Keratinocyte (primary cell): ENCODE data around the gene SLC27A2. TPM values are rescaled to one million over a fixed set of nuclear protein-coding genes. Genes with fewer than 3 reads are reported as not detected.

Source experiments
- DNase-seq: peaks from one replicate; pipeline ENCODE4 v3.0.0-alpha.2; 2011; ENCODE audit warnings: low read depth, missing footprints, low spot score
- FAIRE-seq: peaks from 2 replicates; lab custom pipeline; 2011; peaks lifted over from hg19 to GRCh38; lab: Jason Lieb, UNC
- H2AFZ ChIP-seq: 2 replicates; pipeline ENCODE4 v1.6.0; 2012; ENCODE audit warnings: low read length, control low read depth, inconsistent platforms; ENCODE audit not compliant: control insufficient read depth
- H3K27ac ChIP-seq: 2 replicates; pipeline ENCODE4 v1.5.1; 2011; ENCODE audit warnings: low read length; ENCODE audit not compliant: control insufficient read depth, insufficient read depth
- H3K27me3 ChIP-seq: 3 replicates; pipeline ENCODE4 v1.6.0; 2011; ENCODE audit warnings: low read length; ENCODE audit not compliant: control insufficient read depth, insufficient read depth; ENCODE audit errors: extremely low read depth
- H3K36me3 ChIP-seq, 2 experiments: 2 replicates in 1 of 2; 3 replicates in 1 of 2; pipeline ENCODE4 v1.5.1; 2011; ENCODE audit warnings: low read length in 2 of 2, mild to moderate bottlenecking in 1 of 2; ENCODE audit not compliant: control insufficient read depth in 2 of 2, insufficient read depth in 2 of 2; ENCODE audit errors: extremely low read depth in 1 of 2
- H3K4me1 ChIP-seq: 3 replicates; pipeline ENCODE4 v1.5.1; 2011; ENCODE audit warnings: low read length; ENCODE audit not compliant: control insufficient read depth, insufficient read depth; ENCODE audit errors: extremely low read depth
- H3K4me2 ChIP-seq: 3 replicates; pipeline ENCODE4 v1.6.0; 2011; ENCODE audit warnings: low read depth, low read length; ENCODE audit not compliant: control insufficient read depth, insufficient read depth; ENCODE audit errors: extremely low read depth
- H3K4me3 ChIP-seq, 3 experiments: fragments of 200-600 bp in 1 of 3; sonication (generic) in 1 of 3; 2 replicates in 2 of 3; 3 replicates in 1 of 3; pipeline ENCODE4 v1.5.1; 2011 to 2016; ENCODE audit warnings: low read length in 3 of 3, mild to moderate bottlenecking in 3 of 3, control low read depth in 2 of 3, inconsistent platforms in 1 of 3, low read depth in 1 of 3, mixed read lengths in 1 of 3, mixed run types in 1 of 3, moderate library complexity in 1 of 3; ENCODE audit not compliant: control insufficient read depth in 2 of 3, insufficient read depth in 2 of 3; ENCODE audit errors: extremely low read depth in 1 of 3
- H3K79me2 ChIP-seq: 2 replicates; pipeline ENCODE4 v1.6.0; 2012; ENCODE audit warnings: low read length; ENCODE audit not compliant: control insufficient read depth, insufficient read depth
- H3K9ac ChIP-seq: 3 replicates; pipeline ENCODE4 v1.6.0; 2011; ENCODE audit warnings: low read length; ENCODE audit not compliant: control insufficient read depth, insufficient read depth; ENCODE audit errors: extremely low read depth
- H3K9me1 ChIP-seq: 3 replicates; pipeline ENCODE4 v1.6.0; 2011; ENCODE audit warnings: low read length; ENCODE audit not compliant: control insufficient read depth, insufficient read depth; ENCODE audit errors: extremely low read depth
- H3K9me3 ChIP-seq: 2 replicates; pipeline ENCODE4 v1.5.1; 2012; ENCODE audit warnings: low read depth, low read length; ENCODE audit not compliant: control insufficient read depth
- H4K20me1 ChIP-seq: 3 replicates; pipeline ENCODE4 v1.6.0; 2011; ENCODE audit warnings: low read length; ENCODE audit not compliant: control insufficient read depth, insufficient read depth; ENCODE audit errors: extremely low read depth
- EZH2 ChIP-seq: IDR thresholded peaks from one replicate; pipeline ENCODE4 v1.6.1; 2012; ENCODE audit warnings: inconsistent platforms, mild to moderate bottlenecking, low read length, moderate library complexity
- dilution Hi-C: fragments of 300-500 bp; cut with MboI; formaldehyde crosslinking; loops from one replicate; pipeline ENCODE4 v1.7.0; 2020; ENCODE audit warnings: low sequenced_read_pairs; ENCODE audit not compliant: extremely low pct_ligation_motif_present
- polyA plus RNA-seq, 5 experiments: library from polyadenylated mRNA; depleted of rRNA in 3 of 5; stranded (reverse) in 3 of 5; stranded (forward) in 1 of 5; unstranded in 1 of 5; fragments of >200 nt; gene quantifications; 1 replicate in 1 of 5; 2 replicates in 3 of 5; 3 replicates in 1 of 5; pipeline versions ENCODE4 v1.2.1 to v1.2.3, GENCODE V29; 2011 to 2012; ENCODE audit warnings: missing spikeins in 2 of 5, low read depth in 1 of 5, low replicate concordance in 1 of 5
- TF ChIP-seq, protein P1 (sequence below), 3 experiments: IDR thresholded peaks in 1 of 3; conservative IDR thresholded peaks in 1 of 3; optimal IDR thresholded peaks in 1 of 3; 2 replicates in 2 of 3; 3 replicates in 1 of 3; pipeline versions ENCODE3 to v1.5.1; 2011; ENCODE audit warnings: low read length in 3 of 3, mild to moderate bottlenecking in 3 of 3, moderate library complexity in 2 of 3, control low read depth in 1 of 3, inconsistent platforms in 1 of 3; ENCODE audit not compliant: insufficient read depth in 2 of 3; ENCODE audit errors: extremely low read depth in 1 of 3

The SLC27A2 gene
- polyA plus RNA-seq, 1 donor (not counting 4 experiments of a cell fraction or from before 2014, with no cell fraction given): 0.34 TPM

DNA sequence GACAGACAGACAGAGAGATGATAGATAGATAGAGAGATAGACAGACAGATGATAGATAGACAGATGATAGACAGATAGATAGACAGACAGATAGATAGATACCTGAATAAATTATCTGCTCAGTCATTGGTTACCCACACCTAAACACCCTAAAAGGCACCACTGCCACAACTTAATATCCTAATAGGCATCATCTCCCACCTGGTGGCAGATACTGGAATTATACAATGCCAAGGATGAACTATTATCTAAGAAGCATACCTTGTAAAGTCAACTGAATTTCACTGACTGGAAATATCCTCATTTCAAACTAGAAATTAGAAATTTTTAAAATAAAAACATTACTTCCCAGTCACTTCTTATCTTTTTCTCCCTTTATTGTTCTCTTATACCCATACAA, 43.6 kb upstream of the SLC27A2 start:
- TF ChIP-seq, protein P1, sequence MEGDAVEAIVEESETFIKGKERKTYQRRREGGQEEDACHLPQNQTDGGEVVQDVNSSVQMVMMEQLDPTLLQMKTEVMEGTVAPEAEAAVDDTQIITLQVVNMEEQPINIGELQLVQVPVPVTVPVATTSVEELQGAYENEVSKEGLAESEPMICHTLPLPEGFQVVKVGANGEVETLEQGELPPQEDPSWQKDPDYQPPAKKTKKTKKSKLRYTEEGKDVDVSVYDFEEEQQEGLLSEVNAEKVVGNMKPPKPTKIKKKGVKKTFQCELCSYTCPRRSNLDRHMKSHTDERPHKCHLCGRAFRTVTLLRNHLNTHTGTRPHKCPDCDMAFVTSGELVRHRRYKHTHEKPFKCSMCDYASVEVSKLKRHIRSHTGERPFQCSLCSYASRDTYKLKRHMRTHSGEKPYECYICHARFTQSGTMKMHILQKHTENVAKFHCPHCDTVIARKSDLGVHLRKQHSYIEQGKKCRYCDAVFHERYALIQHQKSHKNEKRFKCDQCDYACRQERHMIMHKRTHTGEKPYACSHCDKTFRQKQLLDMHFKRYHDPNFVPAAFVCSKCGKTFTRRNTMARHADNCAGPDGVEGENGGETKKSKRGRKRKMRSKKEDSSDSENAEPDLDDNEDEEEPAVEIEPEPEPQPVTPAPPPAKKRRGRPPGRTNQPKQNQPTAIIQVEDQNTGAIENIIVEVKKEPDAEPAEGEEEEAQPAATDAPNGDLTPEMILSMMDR (optimal IDR thresholded peaks at IDR 0.05 in 1 of 3, IDR thresholded peaks at IDR 0.05 in 1 of 3, conservative IDR thresholded peaks at IDR 0.05 in 1 of 3; ENCODE audit: extremely low read depth in 1 of 3, insufficient read depth in 2 of 3, low read length in 3 of 3): peak in 2 of 3 experiments; percentile 21 to 35
- TF ChIP-seq EZH2: no peak
- no peak for FAIRE-seq
- no peaks in the 10 kb centered on the region for H3K9me1 ChIP-seq

GRCh38 chr15:50140098-50140497, 41.9 kb upstream of the SLC27A2 start:
- Histone ChIP-seq H3K4me3 (no peak overlapping the region), H3K4me1 (peaks cover 15% of the 10 kb centered on the region), H3K9ac (no peak overlapping the region), H3K9me1 (no peaks in the 10 kb centered on the region), H3K9me3 (no peaks in the 10 kb centered on the region), H3K27me3 (no peaks in the 10 kb centered on the region), H2AFZ (no peak overlapping the region), H3K36me3 (no peaks in the 10 kb centered on the region), H3K79me2 (no peaks in the 10 kb centered on the region), H4K20me1 (no peaks in the 10 kb centered on the region), H3K4me2 (no peak overlapping the region), H3K27ac (no peak overlapping the region)
- TF ChIP-seq EZH2: no peak
- TF ChIP-seq, protein P1 (optimal IDR thresholded peaks at IDR 0.05 in 1 of 3, IDR thresholded peaks at IDR 0.05 in 1 of 3, conservative IDR thresholded peaks at IDR 0.05 in 1 of 3; ENCODE audit: extremely low read depth in 1 of 3, insufficient read depth in 2 of 3, low read length in 3 of 3): no peak
- no peak for FAIRE-seq
- no peak for DNase-seq
- dilution Hi-C loops: no loop called here

More for the DNA sequence above, 43.6 kb upstream of the SLC27A2 start:
- no peaks in the 10 kb centered on the region for H3K36me3 ChIP-seq
- no peak for DNase-seq
- H3K9me3 ChIP-seq: no peaks in the 10 kb centered on the region
- peaks cover 24% of the 10 kb centered on the region for H3K4me1 ChIP-seq
- no peaks in the 10 kb centered on the region for H4K20me1 ChIP-seq
- H3K27me3 ChIP-seq: no peaks in the 10 kb centered on the region
- H3K79me2 ChIP-seq: no peaks in the 10 kb centered on the region
- no peak overlapping the region for H2AFZ ChIP-seq
- no peak overlapping the region for H3K9ac ChIP-seq
- H3K4me3 ChIP-seq: no peak overlapping the region
- no peak overlapping the region for H3K4me2 ChIP-seq
- H3K27ac ChIP-seq: no peak overlapping the region
- dilution Hi-C loops: no loop called here
